ENCODE data around the gene NF1.

GRCh38 chr17:31252741-31253140, 158.0 kb downstream of the NF1 start:
- TF ChIP-seq POLR2AphosphoS5 (IDR thresholded peaks at IDR 0.05) = no peak
- TF ChIP-seq CTCF (IDR thresholded peaks at IDR 0.05) = no peak

All from prostate gland (tissue), 2 donors.